IMR-90 (cell line): ENCODE measurements around the gene CLK3. TPM values are rescaled to one million over a fixed set of nuclear protein-coding genes. Genes with fewer than 3 reads are reported as not detected.

Experiments
- ATAC-seq: fragments of 200-7000 bp; cut with Tn5 transposase; 2 replicates; pipeline ENCODE4 v1.9.1; 2020; ENCODE audit warnings: low read depth, mild to moderate bottlenecking, moderate library complexity
- BruUV-seq: library from RNA; stranded (reverse); fragments of 400-500 nt; replicated peaks from 2 replicates; lab custom pipeline; 2021; lab: Mats Ljungman, UMichigan
- CTCF ChIA-PET: fragments of 300-600 bp; formaldehyde crosslinking; extraction: SDS; loops from one replicate; lab custom pipeline; 2021; ENCODE audit warnings: antibody characterized with exemption; lab: Yijun Ruan, JAX
- POLR2A ChIA-PET: fragments of 300-600 bp; sonication (Branson Sonifier 250); formaldehyde crosslinking; loops from one replicate; lab custom pipeline; 2022; ENCODE audit warnings: antibody characterized with exemption; ENCODE audit not compliant: unreplicated experiment; lab: Charles Lee
- DNase-seq: peaks from one replicate; pipeline ENCODE4 v3.0.0; 2013
- H2AFZ ChIP-seq: replicated peaks from 2 replicates; pipeline ENCODE3; 2013; ENCODE audit warnings: low read length, mild to moderate bottlenecking; ENCODE audit not compliant: poor library complexity
- H2AK5ac ChIP-seq: 2 replicates; pipeline ENCODE4 v1.6.1; 2013; ENCODE audit warnings: low read depth, low read length, inconsistent platforms
- H2AK9ac ChIP-seq: replicated peaks from 2 replicates; pipeline ENCODE3; 2013; ENCODE audit warnings: mild to moderate bottlenecking, low read depth, low read length, moderate library complexity; ENCODE audit not compliant: poor library complexity
- H2BK120ac ChIP-seq: 2 replicates; pipeline ENCODE4 v1.6.1; 2013; ENCODE audit warnings: low read depth, low read length, inconsistent platforms
- H2BK15ac ChIP-seq: 3 replicates; pipeline ENCODE4 v1.6.1; 2013; ENCODE audit warnings: low read depth, low read length, inconsistent platforms
- H2BK20ac ChIP-seq: 2 replicates; pipeline ENCODE4 v1.6.1; 2013; ENCODE audit warnings: low read depth, mild to moderate bottlenecking, inconsistent platforms, low read length, moderate library complexity
- H2BK5ac ChIP-seq: 2 replicates; pipeline ENCODE4 v1.6.1; 2013; ENCODE audit warnings: mild to moderate bottlenecking, low read depth, low read length, inconsistent platforms; ENCODE audit not compliant: poor library complexity, severe bottlenecking
- H3K14ac ChIP-seq: replicated peaks from 2 replicates; pipeline ENCODE4 v1.6.1; 2013; ENCODE audit warnings: low read depth, low read length, inconsistent platforms
- H3K18ac ChIP-seq: 2 replicates; pipeline ENCODE4 v1.6.1; 2013; ENCODE audit warnings: low read depth, low read length, control low read depth
- H3K23ac ChIP-seq: 2 replicates; pipeline ENCODE4 v1.6.1; 2013; ENCODE audit warnings: low read depth, low read length, inconsistent platforms
- H3K27ac ChIP-seq: 2 replicates; pipeline ENCODE4 v1.5.1; 2013; ENCODE audit warnings: mild to moderate bottlenecking, control low read depth, low read length; ENCODE audit not compliant: insufficient read depth
- H3K27me3 ChIP-seq: 2 replicates; pipeline ENCODE4 v1.6.1; 2013; ENCODE audit warnings: low read length; ENCODE audit not compliant: control insufficient read depth, insufficient read depth
- H3K36me3 ChIP-seq: 2 replicates; pipeline ENCODE4 v1.6.1; 2013; ENCODE audit warnings: low read length, mixed read lengths; ENCODE audit not compliant: control insufficient read depth, insufficient read depth
- H3K4ac ChIP-seq: 2 replicates; pipeline ENCODE4 v1.6.1; 2013; ENCODE audit warnings: low read depth, low read length, inconsistent platforms
- H3K4me1 ChIP-seq: 2 replicates; pipeline ENCODE4 v1.6.1; 2013; ENCODE audit warnings: low read length, mixed read lengths; ENCODE audit not compliant: control insufficient read depth, insufficient read depth
- H3K4me2 ChIP-seq: 2 replicates; pipeline ENCODE4 v1.6.1; 2013; ENCODE audit warnings: low read depth, mild to moderate bottlenecking, control low read depth, low read length, moderate library complexity
- H3K4me3 ChIP-seq: 2 replicates; pipeline ENCODE4 v1.5.1; 2013; ENCODE audit warnings: low read depth, mild to moderate bottlenecking, control low read depth, low read length, moderate library complexity; ENCODE audit not compliant: insufficient read depth
- H3K56ac ChIP-seq: 2 replicates; pipeline ENCODE4 v1.6.1; 2013; ENCODE audit warnings: low read length, inconsistent platforms; ENCODE audit not compliant: insufficient read depth; ENCODE audit errors: extremely low read depth
- H3K79me1 ChIP-seq, 2 experiments: 2 replicates each; pipeline ENCODE4 v1.6.1; 2013; ENCODE audit warnings: low read length in 2 of 2, inconsistent platforms in 1 of 2, low read depth in 1 of 2
- H3K9ac ChIP-seq: 2 replicates; pipeline ENCODE4 v1.6.1; 2013; ENCODE audit warnings: low read depth, low read length, control low read depth
- H3K9me1 ChIP-seq: 2 replicates; pipeline ENCODE4 v1.6.1; 2013; ENCODE audit warnings: low read length, inconsistent platforms; ENCODE audit not compliant: insufficient read depth
- H3K9me3 ChIP-seq: 2 replicates; pipeline ENCODE4 v1.6.1; 2013; ENCODE audit warnings: low read length; ENCODE audit not compliant: control insufficient read depth, insufficient read depth
- H4K20me1 ChIP-seq: 2 replicates; pipeline ENCODE4 v1.6.1; 2013; ENCODE audit warnings: low read length, inconsistent platforms; ENCODE audit not compliant: insufficient read depth
- H4K5ac ChIP-seq: 2 replicates; pipeline ENCODE4 v1.6.1; 2013; ENCODE audit warnings: mild to moderate bottlenecking, low read depth, low read length, control low read depth
- H4K8ac ChIP-seq, 2 experiments: 2 replicates each; pipeline ENCODE4 v1.6.1; 2013; ENCODE audit warnings: low read depth in 2 of 2, low read length in 2 of 2, control low read depth in 1 of 2, inconsistent platforms in 1 of 2
- H4K91ac ChIP-seq: 2 replicates; pipeline ENCODE4 v1.6.1; 2013; ENCODE audit warnings: low read depth, low read length, inconsistent platforms; ENCODE audit not compliant: insufficient read depth
- CHD1 ChIP-seq: IDR thresholded peaks from 2 replicates; pipeline ENCODE4 v1.6.1; 2012; ENCODE audit warnings: low read depth, low read length, improper control_type of control experiment
- CTCF ChIP-seq: conservative IDR thresholded peaks from 2 replicates; pipeline ENCODE4 v1.5.1; 2012; ENCODE audit warnings: mild to moderate bottlenecking, low read depth, low read length, improper control_type of control experiment
- MAZ ChIP-seq: IDR thresholded peaks from 2 replicates; pipeline ENCODE4 v1.6.1; 2012; ENCODE audit warnings: low read depth, mild to moderate bottlenecking, low read length, improper control_type of control experiment, moderate library complexity, borderline replicate concordance
- NFE2L2 ChIP-seq: fragments of 150-350 bp; IDR thresholded peaks from 2 replicates; pipeline ENCODE4 v1.6.1; 2016; ENCODE audit warnings: low read depth, mild to moderate bottlenecking, low read length
- POLR2A ChIP-seq: IDR thresholded peaks from 2 replicates; pipeline ENCODE4 v1.6.1; 2012; ENCODE audit warnings: mild to moderate bottlenecking, low read depth, low read length
- WGBS, 2 experiments: methylation state at CpG; one replicate each; pipeline versions ENCODE4 v1.1.5 to v1.1.7; 2013; ENCODE audit warnings: missing lambda C conversion rate in 2 of 2; ENCODE audit not compliant: insufficient read length in 1 of 2; ENCODE audit errors: extremely low coverage in 2 of 2; 5-methylcytosine and 5-hydroxymethylcytosine counted together
- dilution Hi-C: fragments of 300-500 bp; cut with HindIII; formaldehyde crosslinking; loops from one replicate; pipeline ENCODE4 v1.14.3; 2018; ENCODE audit warnings: low sequenced_read_pairs; ENCODE audit not compliant: unreplicated experiment
- in situ Hi-C: fragments of 300-500 bp; cut with MboI; formaldehyde crosslinking; loops from 3 replicates; pipeline ENCODE4 v1.14.3; 2019; ENCODE audit warnings: low sequenced_read_pairs, inconsistent platforms, mixed read lengths
- intact Hi-C: fragments of 100-400 bp; cut with micrococcal nuclease; formaldehyde crosslinking; loops from 2 replicates; pipeline ENCODE4 v1.10.0; 2022
- polyA plus RNA-seq, 3 experiments: library from polyadenylated mRNA; depleted of rRNA; stranded (reverse); fragments of >200 nt; gene quantifications; 2 replicates each; pipeline ENCODE4 v1.2.3, GENCODE V29; 2012; ENCODE audit warnings: low replicate concordance in 1 of 3
- total RNA-seq: library from RNA; depleted of rRNA; stranded (reverse); fragments of >200 nt; gene quantifications from 2 replicates; pipeline ENCODE4 v1.2.3, GENCODE V29; 2012

CLK3 gene
- total and polyA plus RNA-seq, 2 of the 4 experiments (the other 2 are of a cell fraction), result 84.7 to 117 TPM

GRCh38 chr15:74664670-74665069 lies 49.0 kb downstream of the CLK3 start:
- Histone ChIP-seq H3K9me3 (no peaks in the 10 kb centered on the region), H2BK5ac (no peak overlapping the region), H2BK20ac (no peak overlapping the region), H3K4ac (no peak overlapping the region), H3K27me3 (no peaks in the 10 kb centered on the region), H3K27ac (no peak overlapping the region), H3K36me3 (peaks cover 1% of the 10 kb centered on the region; the same call in 1 of the 2 replicates), H3K4me3 (no peak overlapping the region), H2AFZ (no peak overlapping the region), H3K9me1 (peaks cover 6% of the 10 kb centered on the region), H3K4me1 (peaks cover 6% of the 10 kb centered on the region), H3K23ac (0 out of 2 replicates have a peak overlapping the region, but pooled peaks have one; percentile 7), H4K8ac (no peak overlapping the region), H2BK15ac (no peak overlapping the region), H3K56ac (no peak overlapping the region), H2BK120ac (no peak overlapping the region), H2AK9ac (no peak overlapping the region), H3K14ac (no peak overlapping the region), H3K4me2 (no peak overlapping the region), H4K5ac (no peak overlapping the region), H4K91ac (no peak overlapping the region), H3K18ac (no peak overlapping the region), H4K20me1 (peaks cover 43% of the 10 kb centered on the region), H3K9ac (no peak overlapping the region), H3K79me1 (peaks cover 18 to 47% of the 10 kb centered on the region in 2 experiments), H2AK5ac (no peak overlapping the region)
- no peak for DNase-seq
- dilution Hi-C loops (no loop called here), intact Hi-C loops (no loop called here), in situ Hi-C loops (no loop called here)
- ATAC-seq, result no peak
- ChIA-PET POLR2A (no interaction called here), CTCF (no interaction called here)
- WGBS, 2 experiments, result no CpG with 5 or more reads among the region's 2 CpGs
- TF ChIP-seq MAZ, result no peak
- no peak for TF ChIP-seq CHD1
- TF ChIP-seq POLR2A, result no peak
- TF ChIP-seq CTCF, result no peak
- TF ChIP-seq NFE2L2, result no peak
- no TSS peak for BruUV-seq
